Measurements from ENCODE around the gene ARHGEF19. TPM values are rescaled to one million over a fixed set of nuclear protein-coding genes. Genes with fewer than 3 reads are reported as not detected.

The ARHGEF19 gene
- total and polyA plus RNA-seq, 9 of the 15 experiments (the other 6 are each of a cell fraction or from before 2014, with no cell fraction given), result 0.73 to 21.0 (median 5.2) TPM

DNA sequence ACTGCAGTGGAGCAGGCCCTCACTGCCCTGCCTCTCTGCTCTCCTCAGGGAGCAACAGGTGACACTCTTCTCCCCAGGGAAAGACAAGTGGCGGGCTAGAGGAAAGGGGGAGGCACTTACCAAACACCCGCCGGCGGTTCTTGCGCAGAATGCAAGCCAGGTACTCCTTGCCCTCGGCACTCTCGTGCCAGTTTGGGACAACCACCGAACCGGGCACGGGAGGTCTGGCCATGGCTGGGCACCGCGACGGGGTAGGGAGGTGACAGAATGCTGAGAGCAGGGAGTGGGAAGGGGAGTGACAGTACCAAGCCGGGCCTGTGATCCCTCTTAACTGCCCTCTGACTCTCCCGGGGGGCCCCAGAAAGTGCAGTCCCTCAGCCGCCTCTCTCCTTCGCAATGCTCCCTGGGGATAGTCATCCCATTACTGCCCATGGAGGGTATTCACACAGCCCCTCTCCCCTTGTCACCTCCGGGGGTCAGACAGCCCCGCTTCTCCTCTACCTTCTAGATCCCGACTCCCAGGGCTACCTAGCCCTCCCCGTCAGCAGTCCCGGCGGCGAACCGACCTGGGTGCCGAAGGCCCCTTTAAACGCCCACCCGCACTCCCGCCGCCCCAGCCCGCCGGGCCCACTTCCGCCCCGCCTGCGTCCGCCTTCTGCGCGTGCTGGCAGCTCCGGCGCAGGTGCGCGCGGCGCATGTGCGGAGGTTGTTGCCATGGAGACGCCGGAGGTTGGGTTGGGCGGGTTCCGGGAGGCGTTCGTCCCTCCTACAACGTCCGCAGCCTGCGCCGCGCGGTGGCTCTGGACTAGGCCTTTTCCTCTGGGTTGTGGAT lies 24.3 kb upstream of the ARHGEF19 start, which contains the start of gene CPLANE2 (continued):
- TF ChIP-seq, protein P1, sequence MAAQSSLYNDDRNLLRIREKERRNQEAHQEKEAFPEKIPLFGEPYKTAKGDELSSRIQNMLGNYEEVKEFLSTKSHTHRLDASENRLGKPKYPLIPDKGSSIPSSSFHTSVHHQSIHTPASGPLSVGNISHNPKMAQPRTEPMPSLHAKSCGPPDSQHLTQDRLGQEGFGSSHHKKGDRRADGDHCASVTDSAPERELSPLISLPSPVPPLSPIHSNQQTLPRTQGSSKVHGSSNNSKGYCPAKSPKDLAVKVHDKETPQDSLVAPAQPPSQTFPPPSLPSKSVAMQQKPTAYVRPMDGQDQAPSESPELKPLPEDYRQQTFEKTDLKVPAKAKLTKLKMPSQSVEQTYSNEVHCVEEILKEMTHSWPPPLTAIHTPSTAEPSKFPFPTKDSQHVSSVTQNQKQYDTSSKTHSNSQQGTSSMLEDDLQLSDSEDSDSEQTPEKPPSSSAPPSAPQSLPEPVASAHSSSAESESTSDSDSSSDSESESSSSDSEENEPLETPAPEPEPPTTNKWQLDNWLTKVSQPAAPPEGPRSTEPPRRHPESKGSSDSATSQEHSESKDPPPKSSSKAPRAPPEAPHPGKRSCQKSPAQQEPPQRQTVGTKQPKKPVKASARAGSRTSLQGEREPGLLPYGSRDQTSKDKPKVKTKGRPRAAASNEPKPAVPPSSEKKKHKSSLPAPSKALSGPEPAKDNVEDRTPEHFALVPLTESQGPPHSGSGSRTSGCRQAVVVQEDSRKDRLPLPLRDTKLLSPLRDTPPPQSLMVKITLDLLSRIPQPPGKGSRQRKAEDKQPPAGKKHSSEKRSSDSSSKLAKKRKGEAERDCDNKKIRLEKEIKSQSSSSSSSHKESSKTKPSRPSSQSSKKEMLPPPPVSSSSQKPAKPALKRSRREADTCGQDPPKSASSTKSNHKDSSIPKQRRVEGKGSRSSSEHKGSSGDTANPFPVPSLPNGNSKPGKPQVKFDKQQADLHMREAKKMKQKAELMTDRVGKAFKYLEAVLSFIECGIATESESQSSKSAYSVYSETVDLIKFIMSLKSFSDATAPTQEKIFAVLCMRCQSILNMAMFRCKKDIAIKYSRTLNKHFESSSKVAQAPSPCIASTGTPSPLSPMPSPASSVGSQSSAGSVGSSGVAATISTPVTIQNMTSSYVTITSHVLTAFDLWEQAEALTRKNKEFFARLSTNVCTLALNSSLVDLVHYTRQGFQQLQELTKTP (IDR thresholded peaks at IDR 0.05; ENCODE audit: low read depth in 1 of 2, partially characterized antibody in 2 of 2), result no peak
- TF ChIP-seq, protein P2, sequence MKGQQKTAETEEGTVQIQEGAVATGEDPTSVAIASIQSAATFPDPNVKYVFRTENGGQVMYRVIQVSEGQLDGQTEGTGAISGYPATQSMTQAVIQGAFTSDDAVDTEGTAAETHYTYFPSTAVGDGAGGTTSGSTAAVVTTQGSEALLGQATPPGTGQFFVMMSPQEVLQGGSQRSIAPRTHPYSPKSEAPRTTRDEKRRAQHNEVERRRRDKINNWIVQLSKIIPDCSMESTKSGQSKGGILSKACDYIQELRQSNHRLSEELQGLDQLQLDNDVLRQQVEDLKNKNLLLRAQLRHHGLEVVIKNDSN (CRISPR knock-in tag; IDR thresholded peaks at IDR 0.05), result no peak; the same call in none of the 2 replicates
- TF ChIP-seq ZNF707 (CRISPR knock-in tag; conservative IDR thresholded peaks at IDR 0.05) (peak; percentile 17; the same call in 1 of the 2 replicates), KLF16 (IDR thresholded peaks at IDR 0.05) (no peak), ZBED1 (IDR thresholded peaks at IDR 0.05) (no peak), ZNF589 (CRISPR knock-in tag; IDR thresholded peaks at IDR 0.05; ENCODE audit: low read depth) (no peak), PURB (CRISPR knock-in tag; IDR thresholded peaks at IDR 0.05; ENCODE audit: low read depth) (no peak), ZNF431 (CRISPR knock-in tag; IDR thresholded peaks at IDR 0.05) (no peak; the same call in 1 of the 2 replicates), GABPA (tag; conservative IDR thresholded peaks at IDR 0.05; ENCODE audit: low read depth) (peak; percentile 83), KDM2B (CRISPR knock-in tag; IDR thresholded peaks at IDR 0.05) (no peak), ZNF23 (CRISPR knock-in tag; IDR thresholded peaks at IDR 0.05) (no peak), POLR2H (tag; IDR thresholded peaks at IDR 0.05; ENCODE audit: low read depth) (no peak), HMG20B (CRISPR knock-in tag; IDR thresholded peaks at IDR 0.05) (no peak)
- TF ChIP-seq, protein P3, sequence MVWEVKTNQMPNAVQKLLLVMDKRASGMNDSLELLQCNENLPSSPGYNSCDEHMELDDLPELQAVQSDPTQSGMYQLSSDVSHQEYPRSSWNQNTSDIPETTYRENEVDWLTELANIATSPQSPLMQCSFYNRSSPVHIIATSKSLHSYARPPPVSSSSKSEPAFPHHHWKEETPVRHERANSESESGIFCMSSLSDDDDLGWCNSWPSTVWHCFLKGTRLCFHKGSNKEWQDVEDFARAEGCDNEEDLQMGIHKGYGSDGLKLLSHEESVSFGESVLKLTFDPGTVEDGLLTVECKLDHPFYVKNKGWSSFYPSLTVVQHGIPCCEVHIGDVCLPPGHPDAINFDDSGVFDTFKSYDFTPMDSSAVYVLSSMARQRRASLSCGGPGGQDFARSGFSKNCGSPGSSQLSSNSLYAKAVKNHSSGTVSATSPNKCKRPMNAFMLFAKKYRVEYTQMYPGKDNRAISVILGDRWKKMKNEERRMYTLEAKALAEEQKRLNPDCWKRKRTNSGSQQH (CRISPR knock-in tag; IDR thresholded peaks at IDR 0.05), result peak; percentile 48; the same call in 1 of the 2 replicates
- TF ChIP-seq, protein P4, sequence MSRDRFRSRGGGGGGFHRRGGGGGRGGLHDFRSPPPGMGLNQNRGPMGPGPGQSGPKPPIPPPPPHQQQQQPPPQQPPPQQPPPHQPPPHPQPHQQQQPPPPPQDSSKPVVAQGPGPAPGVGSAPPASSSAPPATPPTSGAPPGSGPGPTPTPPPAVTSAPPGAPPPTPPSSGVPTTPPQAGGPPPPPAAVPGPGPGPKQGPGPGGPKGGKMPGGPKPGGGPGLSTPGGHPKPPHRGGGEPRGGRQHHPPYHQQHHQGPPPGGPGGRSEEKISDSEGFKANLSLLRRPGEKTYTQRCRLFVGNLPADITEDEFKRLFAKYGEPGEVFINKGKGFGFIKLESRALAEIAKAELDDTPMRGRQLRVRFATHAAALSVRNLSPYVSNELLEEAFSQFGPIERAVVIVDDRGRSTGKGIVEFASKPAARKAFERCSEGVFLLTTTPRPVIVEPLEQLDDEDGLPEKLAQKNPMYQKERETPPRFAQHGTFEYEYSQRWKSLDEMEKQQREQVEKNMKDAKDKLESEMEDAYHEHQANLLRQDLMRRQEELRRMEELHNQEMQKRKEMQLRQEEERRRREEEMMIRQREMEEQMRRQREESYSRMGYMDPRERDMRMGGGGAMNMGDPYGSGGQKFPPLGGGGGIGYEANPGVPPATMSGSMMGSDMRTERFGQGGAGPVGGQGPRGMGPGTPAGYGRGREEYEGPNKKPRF (IDR thresholded peaks at IDR 0.05; ENCODE audit: low read depth, low read length), result no peak

Data from K562 (cell line).